ENCODE results near the gene JAML. TPM values are rescaled to one million over a fixed set of nuclear protein-coding genes. Genes with fewer than 3 reads are reported as not detected.
"Not testable (repeated sequence)": the region's sequence is repeated elsewhere in the genome, so short reads cannot be mapped to it uniquely, and the experiment has no call there.

JAML gene
- total and polyA plus RNA-seq, 8 donors: 0.39 to 7.4 (median 2.3) TPM

DNA sequence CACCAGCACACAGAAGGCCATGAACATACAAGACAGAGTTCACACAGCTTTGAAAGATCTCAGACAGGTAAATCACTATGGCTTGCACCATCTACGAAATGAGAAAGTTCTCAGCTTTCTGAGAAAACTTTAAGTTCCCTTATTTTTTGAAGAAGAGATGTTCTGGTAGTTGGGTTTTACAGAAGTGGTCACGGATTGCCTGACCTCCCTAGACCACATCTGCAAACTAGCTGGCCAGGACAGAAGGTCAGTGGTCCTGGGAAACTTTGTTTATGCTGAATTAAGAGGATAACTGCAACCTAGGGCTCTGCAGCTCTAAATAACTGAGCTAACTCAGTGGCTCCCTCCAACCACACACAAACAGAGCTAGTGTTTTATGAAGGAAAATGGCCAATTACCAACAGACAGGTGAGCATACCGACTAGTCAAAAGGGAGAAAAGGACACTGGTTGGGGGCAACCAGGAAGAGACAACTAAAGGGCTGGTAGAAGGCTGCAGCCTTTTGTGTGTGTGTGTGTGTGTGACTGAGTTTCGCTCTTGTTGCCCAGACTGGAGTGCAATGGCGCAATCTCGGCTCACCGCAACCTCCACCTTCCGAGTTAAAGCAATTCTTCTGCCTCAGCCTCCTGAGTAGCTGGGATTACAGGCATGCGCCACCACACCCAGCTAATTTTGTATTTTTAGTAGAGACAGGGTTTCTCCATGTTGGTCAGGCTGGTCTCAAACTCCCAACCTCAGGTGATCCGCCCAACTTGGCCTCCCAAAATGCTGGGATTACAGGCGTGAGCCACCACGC lies 39.8 kb downstream of the JAML start:
- ATAC-seq: peak in 1 of 4 donors; percentile 64
- Histone ChIP-seq H3K4me1 (no peaks in the 10 kb centered on the region), H3K4me3 (no peak overlapping the region), H3K27me3 (no peaks in the 10 kb centered on the region), H3K36me3 (no peaks in the 10 kb centered on the region), H3K27ac (no peak overlapping the region), H3K9me3 (no peaks in the 10 kb centered on the region)
- WGBS, 2 donors: 91 to 93% methylated on average over 11 to 12 of the region's 12 CpGs
- FAIRE-seq: no peak
- no peak for DNase-seq
- intact Hi-C loops (cut with DNase I): no loop called here
- TF ChIP-seq, protein P1, sequence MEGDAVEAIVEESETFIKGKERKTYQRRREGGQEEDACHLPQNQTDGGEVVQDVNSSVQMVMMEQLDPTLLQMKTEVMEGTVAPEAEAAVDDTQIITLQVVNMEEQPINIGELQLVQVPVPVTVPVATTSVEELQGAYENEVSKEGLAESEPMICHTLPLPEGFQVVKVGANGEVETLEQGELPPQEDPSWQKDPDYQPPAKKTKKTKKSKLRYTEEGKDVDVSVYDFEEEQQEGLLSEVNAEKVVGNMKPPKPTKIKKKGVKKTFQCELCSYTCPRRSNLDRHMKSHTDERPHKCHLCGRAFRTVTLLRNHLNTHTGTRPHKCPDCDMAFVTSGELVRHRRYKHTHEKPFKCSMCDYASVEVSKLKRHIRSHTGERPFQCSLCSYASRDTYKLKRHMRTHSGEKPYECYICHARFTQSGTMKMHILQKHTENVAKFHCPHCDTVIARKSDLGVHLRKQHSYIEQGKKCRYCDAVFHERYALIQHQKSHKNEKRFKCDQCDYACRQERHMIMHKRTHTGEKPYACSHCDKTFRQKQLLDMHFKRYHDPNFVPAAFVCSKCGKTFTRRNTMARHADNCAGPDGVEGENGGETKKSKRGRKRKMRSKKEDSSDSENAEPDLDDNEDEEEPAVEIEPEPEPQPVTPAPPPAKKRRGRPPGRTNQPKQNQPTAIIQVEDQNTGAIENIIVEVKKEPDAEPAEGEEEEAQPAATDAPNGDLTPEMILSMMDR (IDR thresholded peaks at IDR 0.05): no peak

DNA sequence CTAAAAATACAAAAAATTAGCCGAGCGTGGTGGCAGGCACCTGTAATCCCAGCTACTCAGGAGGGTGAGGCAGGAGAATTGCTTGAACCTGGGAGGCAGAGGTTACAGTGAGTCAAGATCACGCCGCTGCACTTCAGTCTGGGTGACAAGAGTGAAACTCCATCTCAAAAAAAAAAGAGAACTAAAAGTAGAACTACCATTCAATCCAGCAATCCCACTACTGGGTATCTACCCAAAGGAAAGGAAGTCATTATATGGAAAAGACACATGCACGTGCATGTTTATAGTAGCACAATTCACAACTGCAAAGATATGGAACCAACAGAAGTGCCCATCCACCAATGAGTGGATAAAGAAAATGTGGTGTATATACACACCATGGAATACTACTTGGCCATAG lies 41.1 kb downstream of the JAML start:
- H3K36me3 ChIP-seq; FAIRE-seq; H3K4me3 ChIP-seq; H3K4me1 ChIP-seq; intact Hi-C loops (cut with DNase I); ATAC-seq; H3K27me3 ChIP-seq; H3K27ac ChIP-seq; DNase-seq; H3K9me3 ChIP-seq: not testable (repeated sequence)
- WGBS, 2 donors: 76 to 88% methylated on average over 5 of the region's 5 CpGs

GRCh38 chr11:118180300-118180703 lies 44.5 kb downstream of the JAML start:
- Histone ChIP-seq H3K27ac (no peak overlapping the region), H3K4me1 (no peaks in the 10 kb centered on the region), H3K9me3 (no peaks in the 10 kb centered on the region), H3K4me3 (no peak overlapping the region), H3K36me3 (no peaks in the 10 kb centered on the region), H3K27me3 (no peaks in the 10 kb centered on the region)
- intact Hi-C loops (cut with DNase I): no loop called here
- no peak for FAIRE-seq
- TF ChIP-seq, protein P1 (IDR thresholded peaks at IDR 0.05): no peak
- peak in 1 of 6 donors; percentile 18 for DNase-seq
- 62 to 81% methylated on average over 11 of the region's 11 CpGs for WGBS, 2 donors
- ATAC-seq: peak in 2 of 4 donors; percentile 62 to 70

DNA sequence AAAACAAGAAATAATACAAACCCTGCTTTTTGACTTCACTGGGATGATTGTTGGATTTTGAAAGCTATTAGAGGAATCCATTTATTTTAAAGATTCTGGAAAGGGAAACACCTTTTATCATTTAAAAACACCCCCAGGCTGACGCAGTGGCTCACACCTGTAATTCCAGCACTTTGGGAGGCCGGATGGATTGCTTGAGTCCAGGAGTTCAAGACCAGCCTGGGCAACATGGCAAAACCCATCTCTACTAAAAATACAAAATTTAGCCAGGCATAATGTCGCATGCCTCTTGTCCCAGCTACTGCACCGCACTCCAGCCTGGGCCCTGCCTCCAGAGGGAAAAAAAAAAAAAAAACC lies 48.1 kb downstream of the JAML start:
- WGBS, 2 donors: 78 to 85% methylated on average over 4 of the region's 4 CpGs
- no peaks in the 10 kb centered on the region for H3K27me3 ChIP-seq
- H3K9me3 ChIP-seq: no peaks in the 10 kb centered on the region
- no peak overlapping the region for H3K27ac ChIP-seq
- FAIRE-seq: no peak
- ATAC-seq: no peak
- no peak for DNase-seq
- no peak overlapping the region for H3K4me3 ChIP-seq
- no peaks in the 10 kb centered on the region for H3K36me3 ChIP-seq
- H3K4me1 ChIP-seq: no peaks in the 10 kb centered on the region
- intact Hi-C loops (cut with DNase I): no loop called here
- TF ChIP-seq, protein P1 (IDR thresholded peaks at IDR 0.05): no peak

GRCh38 chr11:118175993-118176777 lies 48.6 kb downstream of the JAML start, which contains the start of gene SCN2B:
Gene SCN2B, minus strand, starts transcription at chr11:118176639. Its CDS starts 208 bp downstream, at chr11:118176431.
- 42% methylated on average over 14 of the region's 14 CpGs for WGBS, 2 donors
- Histone ChIP-seq H3K27me3 (no peaks in the 10 kb centered on the region), H3K4me3 (no peak within 1 kb of the TSS), H3K4me1 (no peaks in the 10 kb centered on the region), H3K36me3 (no peaks in the 10 kb centered on the region), H3K9me3 (no peaks in the 10 kb centered on the region), H3K27ac (no peak within 1 kb of the TSS)
- ATAC-seq: no peak
- no peak for FAIRE-seq
- DNase-seq: no peak
- TF ChIP-seq, protein P1 (IDR thresholded peaks at IDR 0.05): no peak
- intact Hi-C loops (cut with DNase I): no loop called here
